ENCODE measurements around the gene MMEL1.

GRCh38 chr1:2623571-2624337, 9.1 kb downstream of the MMEL1 start:
- TF ChIP-seq CTCF (IDR thresholded peaks at IDR 0.05) (no peak), ZFX (IDR thresholded peaks at IDR 0.05; ENCODE audit: borderline replicate concordance) (no peak)
